Measurements from ENCODE around the gene CYP1A2. TPM values are rescaled to one million over a fixed set of nuclear protein-coding genes. Genes with fewer than 3 reads are reported as not detected.
"Not testable (repeated sequence)": the region's sequence is repeated elsewhere in the genome, so short reads cannot be mapped to it uniquely, and the experiment has no call there.

The CYP1A2 gene
- total RNA-seq, 1 donor from 2014 or later, result not detected

DNA sequence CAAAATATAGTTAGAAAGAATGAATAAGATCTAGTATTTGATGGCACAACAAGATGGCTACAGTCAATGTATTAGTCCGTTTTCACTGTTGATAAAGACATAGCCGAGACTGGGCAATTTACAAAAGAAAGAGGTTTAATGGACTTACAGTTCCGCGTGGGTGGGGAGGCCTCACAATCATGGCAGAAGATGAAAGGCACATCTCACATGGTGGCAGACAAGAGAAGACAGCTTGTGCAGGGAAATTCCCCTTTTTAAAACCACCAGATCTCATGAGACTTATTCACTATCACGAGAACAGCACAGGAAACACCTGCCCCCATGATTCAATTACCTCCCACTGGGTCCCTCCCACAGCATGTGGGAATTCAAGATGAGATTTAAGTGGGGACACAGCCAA is 10.4 kb upstream of the CYP1A2 start:
- DNase-seq (ENCODE audit: low read depth in 2 of 2), result not testable (repeated sequence)

DNA sequence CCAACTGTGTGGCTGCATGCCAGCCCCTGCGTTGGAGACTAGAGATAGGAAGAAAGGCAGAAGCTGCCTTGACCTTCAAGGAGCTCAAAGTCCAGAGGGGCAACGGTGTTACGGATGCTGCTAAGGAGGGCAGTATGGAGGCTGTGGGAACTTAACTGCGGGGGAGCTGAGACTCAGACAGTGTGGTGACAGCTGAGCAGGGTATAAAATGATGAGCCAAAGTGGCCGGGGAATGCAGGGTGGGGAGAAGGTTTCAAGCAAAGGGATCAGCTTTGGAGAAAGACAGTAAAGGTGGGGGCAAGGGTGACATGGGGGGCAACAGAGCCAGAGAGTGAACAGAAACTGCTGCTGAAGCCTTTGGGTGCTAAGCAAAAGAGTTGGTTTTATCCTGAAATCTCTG is 6.2 kb upstream of the CYP1A2 start:
- no peak for DNase-seq (ENCODE audit: low read depth in 2 of 2)

DNA sequence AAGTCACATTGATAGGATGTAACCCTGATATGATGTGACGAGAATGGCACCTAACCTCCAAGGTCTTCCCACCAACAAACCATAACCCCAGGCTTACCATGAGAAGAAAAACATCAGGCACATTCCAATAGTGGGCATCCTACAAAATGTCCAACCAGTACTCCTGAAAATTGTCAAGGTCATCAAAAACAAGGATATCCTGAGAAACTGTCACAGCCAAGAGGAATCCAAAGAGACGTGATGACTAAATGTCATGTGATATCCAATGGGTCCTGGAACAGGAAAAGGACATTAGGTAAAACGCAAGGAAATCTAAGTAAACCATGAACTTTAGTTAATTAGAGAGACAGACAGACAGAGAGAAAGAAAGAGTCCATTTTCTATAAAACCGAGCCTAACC is 2.3 kb upstream of the CYP1A2 start:
- no peak for DNase-seq (ENCODE audit: low read depth in 2 of 2)

GRCh38 chr15:74749832-74750231 is 1.2 kb downstream of the CYP1A2 start:
- DNase-seq (ENCODE audit: low read depth in 2 of 2), result no peak

- no peak for DNase-seq (ENCODE audit: low read depth in 2 of 2)
These were observed 2.1 kb downstream of the CYP1A2 start for GRCh38 chr15:74750751-74751150.

DNA sequence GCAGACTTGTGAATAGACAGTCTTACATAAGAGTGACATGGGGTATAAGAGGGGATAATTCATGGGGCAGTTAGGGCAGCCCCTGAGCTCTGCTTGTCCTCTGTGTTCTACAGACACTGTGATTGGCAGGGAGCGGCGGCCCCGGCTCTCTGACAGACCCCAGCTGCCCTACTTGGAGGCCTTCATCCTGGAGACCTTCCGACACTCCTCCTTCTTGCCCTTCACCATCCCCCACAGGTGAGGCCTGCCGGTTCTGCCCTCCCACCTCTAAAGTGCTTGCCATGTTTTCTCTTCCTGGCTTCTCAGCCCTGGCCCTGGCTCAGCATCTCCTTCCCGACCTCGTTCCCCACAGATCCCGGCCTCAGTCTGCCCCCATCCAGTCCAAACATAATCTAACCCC is 3.4 kb downstream of the CYP1A2 start:
- no peak for DNase-seq (ENCODE audit: low read depth in 2 of 2)

- DNase-seq (ENCODE audit: low read depth in 2 of 2), result no peak
These were observed 3.9 kb downstream of the CYP1A2 start for GRCh38 chr15:74752531-74752930.

- DNase-seq (ENCODE audit: low read depth in 2 of 2), result no peak
These were observed 6.1 kb downstream of the CYP1A2 start for GRCh38 chr15:74754593-74755215.

GRCh38 chr15:74758736-74759135 is 10.1 kb downstream of the CYP1A2 start:
- DNase-seq (ENCODE audit: low read depth in 2 of 2), result no peak

DNA sequence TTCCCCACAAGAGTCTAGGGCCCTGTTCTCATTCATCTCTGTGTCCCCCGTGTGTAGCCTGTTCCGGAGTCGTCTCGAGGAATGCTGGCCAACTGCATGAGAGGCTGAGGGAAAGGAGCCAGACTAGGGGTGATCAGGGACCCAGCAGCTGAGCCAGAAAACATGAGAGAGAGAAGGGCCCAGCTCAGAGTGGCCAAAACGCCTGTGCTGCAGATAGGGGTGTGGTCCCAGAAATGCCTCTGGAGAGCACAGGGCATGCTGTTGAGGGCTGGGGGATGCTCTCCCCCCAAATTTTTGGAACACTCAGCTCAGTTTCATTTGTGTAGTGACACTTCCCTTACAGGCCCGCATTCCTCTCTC is 14.1 kb downstream of the CYP1A2 start:
- DNase-seq (ENCODE audit: low read depth in 2 of 2), result no peak

GRCh38 chr15:74763416-74763815 is 14.8 kb downstream of the CYP1A2 start:
- DNase-seq (ENCODE audit: low read depth in 2 of 2), result no peak

- no peak for DNase-seq (ENCODE audit: low read depth in 2 of 2)
These were observed 18.8 kb downstream of the CYP1A2 start for GRCh38 chr15:74767167-74768098.

DNA sequence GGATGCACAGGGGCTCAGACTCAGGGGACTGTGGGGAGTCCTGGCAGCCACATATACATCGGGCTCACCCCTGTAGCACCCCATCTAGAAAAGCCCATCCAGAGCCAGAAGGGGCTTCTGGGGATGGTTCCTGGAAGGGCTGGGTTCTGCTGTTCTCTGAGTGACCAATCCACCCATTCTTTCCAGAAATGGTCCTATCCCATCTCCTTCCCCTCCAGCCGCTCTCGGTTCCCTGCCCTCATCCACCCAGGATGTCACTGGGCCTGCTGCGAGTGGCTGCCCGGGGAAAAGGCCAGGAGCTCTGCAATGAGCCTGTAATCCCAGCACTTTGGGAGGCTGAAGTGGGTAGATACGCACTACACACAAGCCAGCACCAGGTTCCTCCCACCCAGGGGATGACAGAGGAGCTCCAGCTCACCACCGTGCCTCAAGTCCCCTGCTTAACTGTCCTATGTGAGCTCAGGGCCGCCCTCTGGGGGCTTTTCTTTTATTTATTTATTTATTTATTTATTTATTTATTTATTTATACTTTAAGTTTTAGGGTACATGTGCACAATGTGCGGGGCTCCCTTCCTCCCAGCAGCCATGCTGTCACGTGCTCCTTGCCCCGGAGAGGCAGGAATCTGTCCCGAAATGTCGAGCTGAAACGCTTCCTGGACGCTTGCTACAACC is 19.6 kb downstream of the CYP1A2 start:
- peak in 1 of 2 donors; percentile 45 for DNase-seq (ENCODE audit: low read depth in 2 of 2)

DNA sequence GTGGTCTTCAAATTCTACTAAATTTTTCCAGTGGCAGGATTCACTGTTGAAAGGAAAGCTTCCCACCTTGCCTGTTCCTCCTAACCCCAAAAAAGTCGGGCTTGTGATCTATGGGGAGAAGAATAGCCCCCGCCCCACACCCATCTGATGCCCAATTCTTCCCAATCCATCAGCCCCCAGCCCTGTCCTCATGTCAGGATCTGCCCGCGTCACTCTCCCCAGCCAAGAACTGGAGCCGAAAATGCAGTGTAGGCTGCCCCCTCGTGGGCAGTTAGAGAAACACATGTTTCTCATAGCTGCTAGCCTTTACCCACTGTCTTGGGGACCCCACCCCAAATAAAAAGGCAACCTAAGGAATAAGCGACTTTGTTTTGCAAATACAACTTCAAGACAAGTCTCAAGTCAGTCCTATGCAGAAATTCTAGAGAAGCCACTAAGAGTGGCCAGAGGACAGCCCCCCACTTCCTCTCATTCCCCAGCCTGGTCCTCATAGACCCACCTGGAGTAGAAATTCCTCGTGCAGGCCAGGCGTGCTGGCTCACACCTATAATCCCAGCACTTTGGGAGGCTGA is 20.2 kb downstream of the CYP1A2 start:
- DNase-seq (ENCODE audit: low read depth in 2 of 2), result peak; percentile 53 to 76

DNA sequence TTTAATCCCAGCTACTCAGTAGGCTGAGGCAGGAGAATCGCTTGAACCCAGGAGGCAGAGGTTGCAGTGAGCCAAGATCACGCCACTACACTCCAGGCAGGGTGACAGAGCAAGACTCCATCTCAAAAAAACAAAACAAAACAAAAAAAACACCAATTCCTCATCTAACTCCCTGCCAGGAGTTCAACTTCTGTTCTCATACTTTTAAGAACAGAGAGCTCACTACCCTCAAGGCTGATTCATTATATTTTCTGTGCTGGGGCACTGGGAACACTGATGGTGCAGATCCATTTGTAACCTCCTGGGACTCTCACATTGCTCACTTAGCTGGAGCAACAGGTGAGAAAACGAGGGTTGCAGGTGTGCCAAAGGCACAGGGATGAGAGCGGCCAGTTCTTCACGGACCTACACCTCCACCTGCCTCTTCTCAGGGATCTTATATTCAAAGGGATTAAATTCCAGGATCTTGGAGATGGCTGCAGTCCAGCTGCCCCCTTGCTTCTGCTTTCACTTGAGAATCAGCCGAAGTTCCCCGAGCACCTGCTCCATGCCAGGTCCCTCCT is 20.9 kb downstream of the CYP1A2 start:
- DNase-seq (ENCODE audit: low read depth in 2 of 2), result no peak

DNA sequence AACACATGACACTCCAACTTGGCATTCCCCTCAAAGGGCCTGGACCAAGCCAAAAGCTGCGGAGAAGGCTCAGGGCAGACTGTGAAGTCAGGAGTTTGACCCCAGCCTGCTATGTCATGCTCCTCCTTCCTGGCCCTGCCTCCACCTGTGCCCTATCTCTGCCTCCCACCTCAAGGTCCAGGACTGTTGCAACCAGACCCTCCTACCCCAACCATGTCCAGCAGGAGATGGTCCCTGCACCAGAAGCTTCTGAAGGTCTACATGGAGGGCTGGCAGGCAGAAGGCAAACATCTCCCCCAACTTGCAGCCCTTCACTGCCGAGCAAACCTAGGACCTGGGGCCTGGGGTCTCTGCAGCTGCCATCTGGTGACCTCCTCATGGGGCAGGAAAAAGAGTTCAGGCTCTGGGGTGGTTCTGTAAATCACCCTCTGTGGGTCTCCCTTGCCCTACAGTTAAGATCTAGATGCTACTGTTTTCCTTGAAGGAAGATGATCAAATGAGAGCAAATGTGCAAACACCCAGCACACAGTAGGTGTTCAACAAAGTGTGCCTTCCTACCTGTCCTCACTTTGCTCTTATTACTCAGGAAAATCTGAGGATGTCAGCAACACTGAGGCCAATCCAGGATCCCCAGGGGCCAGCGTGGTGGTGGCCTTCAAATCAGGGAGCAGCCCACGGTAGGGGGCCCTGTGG is 21.7 kb downstream of the CYP1A2 start:
- no peak for DNase-seq (ENCODE audit: low read depth in 2 of 2)

GRCh38 chr15:74773329-74773728 is 24.7 kb downstream of the CYP1A2 start:
- no peak for DNase-seq (ENCODE audit: low read depth in 2 of 2)

- no peak for DNase-seq (ENCODE audit: low read depth in 2 of 2)
These were observed 25.1 kb downstream of the CYP1A2 start for GRCh38 chr15:74773731-74774252.

GRCh38 chr15:74775132-74775562 is 26.5 kb downstream of the CYP1A2 start:
- no peak for DNase-seq (ENCODE audit: low read depth in 2 of 2)

DNA sequence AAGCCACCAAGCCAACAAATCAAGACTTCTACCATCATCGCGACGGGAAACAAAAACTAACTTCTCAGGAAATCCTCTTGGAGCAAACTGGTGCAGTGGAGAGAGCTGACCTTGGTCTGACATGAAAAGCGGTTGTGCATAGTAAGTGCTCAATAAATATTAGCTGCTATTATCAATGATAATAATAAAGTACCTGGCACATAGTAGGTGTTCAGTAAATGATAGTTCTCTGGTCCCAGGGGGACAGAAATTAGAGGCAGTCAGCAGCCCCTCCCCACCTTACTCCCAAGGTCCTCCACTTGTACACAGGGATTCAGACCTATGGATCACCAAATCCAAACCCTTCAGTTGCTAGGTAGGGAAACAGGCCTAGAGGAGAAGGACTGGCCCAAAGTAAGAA is 27.2 kb downstream of the CYP1A2 start:
- DNase-seq (ENCODE audit: low read depth in 2 of 2), result no peak
